Liver (tissue), 10 donors: ENCODE measurements around the gene NACAD. TPM values are rescaled to one million over a fixed set of nuclear protein-coding genes. Genes with fewer than 3 reads are reported as not detected.

ENCODE experiments used
- DNase-seq: peaks from one replicate; pipeline ENCODE4 v3.0.0-alpha.2; 2017; ENCODE audit warnings: low spot score
- H3K27ac ChIP-seq, 2 donors: one replicate each; pipeline ENCODE4 v1.7.0; 2013; ENCODE audit warnings: inconsistent platforms in 2 of 2, low read length in 2 of 2, control low read depth in 1 of 2, low read depth in 1 of 2, mild to moderate bottlenecking in 1 of 2
- H3K27me3 ChIP-seq, 4 donors: one replicate each; pipeline versions ENCODE4 v1.6.1 to v1.7.0; 2013; ENCODE audit warnings: low read length in 3 of 4, inconsistent platforms in 1 of 4, mild to moderate bottlenecking in 1 of 4, moderate library complexity in 1 of 4; ENCODE audit not compliant: control insufficient read depth in 4 of 4, insufficient read depth in 4 of 4
- H3K36me3 ChIP-seq, 4 donors: one replicate each; pipeline versions ENCODE4 v1.6.1 to v1.7.0; 2013; ENCODE audit warnings: low read length in 3 of 4, mild to moderate bottlenecking in 3 of 4, low read depth in 1 of 4, moderate library complexity in 1 of 4; ENCODE audit not compliant: control insufficient read depth in 4 of 4, insufficient read depth in 3 of 4
- H3K4me1 ChIP-seq, 4 donors: one replicate each; pipeline versions ENCODE4 v1.6.1 to v1.7.0; 2013; ENCODE audit warnings: low read length in 3 of 4, mild to moderate bottlenecking in 3 of 4, moderate library complexity in 1 of 4; ENCODE audit not compliant: control insufficient read depth in 4 of 4, insufficient read depth in 4 of 4
- H3K4me3 ChIP-seq, 3 donors: one replicate each; pipeline versions ENCODE4 v1.6.1 to v1.7.0; 2013; ENCODE audit warnings: low read length in 3 of 3, control low read depth in 1 of 3, low read depth in 1 of 3, mild to moderate bottlenecking in 1 of 3
- H3K9ac ChIP-seq, 2 donors: one replicate each; pipeline ENCODE4 v1.7.0; 2013; ENCODE audit warnings: low read length in 2 of 2, mild to moderate bottlenecking in 2 of 2, moderate library complexity in 2 of 2, control low read depth in 1 of 2, low read depth in 1 of 2
- H3K9me3 ChIP-seq, 4 donors: one replicate each; pipeline versions ENCODE4 v1.6.1 to v1.7.0; 2013; ENCODE audit warnings: low read length in 3 of 4; ENCODE audit not compliant: control insufficient read depth in 4 of 4
- FOXA1 ChIP-seq: IDR thresholded peaks from 2 replicates; pipeline ENCODE4 v1.6.1; 2016; ENCODE audit warnings: antibody characterized with exemption
- GABPA ChIP-seq, 2 donors: IDR thresholded peaks in 1 of 2; conservative IDR thresholded peaks in 1 of 2; 2 replicates each; pipeline ENCODE4 v1.6.1; 2016; ENCODE audit warnings: antibody characterized with exemption in 2 of 2, mild to moderate bottlenecking in 1 of 2, moderate library complexity in 1 of 2
- NR2F2 ChIP-seq: IDR thresholded peaks from 2 replicates; pipeline ENCODE4 v1.6.1; 2016; ENCODE audit warnings: antibody characterized with exemption
- RAD21 ChIP-seq, 2 donors: IDR thresholded peaks; 2 replicates each; pipeline ENCODE4 v1.6.1; 2016; ENCODE audit warnings: antibody characterized with exemption in 2 of 2, mild to moderate bottlenecking in 2 of 2
- SP1 ChIP-seq: IDR thresholded peaks from 2 replicates; pipeline ENCODE4 v1.6.1; 2018; ENCODE audit warnings: antibody characterized with exemption, mild to moderate bottlenecking
- TAF1 ChIP-seq: conservative IDR thresholded peaks from 2 replicates; pipeline ENCODE4 v1.6.1; 2016; ENCODE audit warnings: antibody characterized with exemption, mild to moderate bottlenecking
- YY1 ChIP-seq: IDR thresholded peaks from 2 replicates; pipeline ENCODE4 v1.6.1; 2016; ENCODE audit warnings: antibody characterized with exemption, mild to moderate bottlenecking
- WGBS: extraction: QIAGEN DNeasy Blood & Tissue Kit; methylation state at CpG from one replicate; pipeline ENCODE4 v1.1.7; 2013; 5-methylcytosine and 5-hydroxymethylcytosine counted together
- polyA plus RNA-seq, 2 donors: library from polyadenylated mRNA; stranded (reverse) in 1 of 2; unstranded in 1 of 2; fragments of 200-250 nt in 1 of 2; fragments of >200 nt in 1 of 2; fragmentation: Nextera tagmentation in 1 of 2; extraction: Ambion mirVana in 1 of 2; gene quantifications; one replicate each; pipeline versions ENCODE4 v1.2.1 to v1.2.3, GENCODE V29; 2013 to 2015
- small RNA-seq: library from RNA; depleted of rRNA; stranded (forward); fragments of <200 nt; gene quantifications from one replicate; pipeline ENCODE3, GENCODE V24; 2014
- total RNA-seq, 2 donors: library from RNA; depleted of rRNA; stranded (reverse); fragments of >200 nt; gene quantifications; one replicate each; pipeline ENCODE4 v1.2.3, GENCODE V29; 2014
- TF ChIP-seq, protein P1 (sequence below): fragments of 150-350 bp; IDR thresholded peaks from 2 replicates; pipeline ENCODE4 v1.5.1; 2017; ENCODE audit warnings: improper control_type of control experiment, low read depth, low read length; ENCODE audit not compliant: missing input control
- TF ChIP-seq, protein P2 (sequence below): IDR thresholded peaks from 2 replicates; pipeline ENCODE4 v1.6.1; 2016; ENCODE audit warnings: antibody characterized with exemption
- donor health status: healthy.
- donor health status: healthy.
- donor health status: healthy.
- donor health status: healthy.
- donor health status: healthy.

The NACAD gene
- total and polyA plus RNA-seq, 4 donors, result 0.03 to 0.14 (median 0.09) TPM

DNA sequence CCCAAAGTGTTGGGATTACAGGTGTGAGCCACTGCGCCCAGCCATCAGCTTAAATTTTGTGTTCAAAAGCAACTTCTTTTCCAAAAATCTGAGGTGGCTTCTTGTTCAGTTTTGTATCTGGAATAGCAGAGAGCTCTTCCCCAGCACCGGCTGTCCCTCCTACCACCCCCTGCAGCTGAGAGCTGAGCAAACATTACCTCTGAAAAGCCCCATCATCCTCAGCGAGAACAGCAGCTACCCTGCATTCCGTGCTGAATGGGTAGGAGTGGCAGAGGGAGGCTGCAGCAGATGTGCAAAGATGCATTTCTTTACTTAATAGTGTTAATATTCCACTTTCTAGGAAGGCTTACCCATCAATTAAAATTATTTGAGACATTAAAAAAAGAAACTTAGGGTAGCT lies 56.9 kb downstream of the NACAD start:
- WGBS, result 77% methylated on average over 4 of the region's 4 CpGs
- no peak overlapping the region for H3K9ac ChIP-seq
- no peak for DNase-seq
- no peaks in the 10 kb centered on the region for H3K9me3 ChIP-seq
- TF ChIP-seq SP1 (no peak), RAD21 (IDR thresholded peaks at IDR 0.05) (no peak), FOXA1 (no peak), TAF1 (no peak), NR2F2 (no peak), YY1 (no peak), GABPA (IDR thresholded peaks at IDR 0.05 in 1 of 2, conservative IDR thresholded peaks at IDR 0.05 in 1 of 2) (no peak)
- TF ChIP-seq, protein P1, sequence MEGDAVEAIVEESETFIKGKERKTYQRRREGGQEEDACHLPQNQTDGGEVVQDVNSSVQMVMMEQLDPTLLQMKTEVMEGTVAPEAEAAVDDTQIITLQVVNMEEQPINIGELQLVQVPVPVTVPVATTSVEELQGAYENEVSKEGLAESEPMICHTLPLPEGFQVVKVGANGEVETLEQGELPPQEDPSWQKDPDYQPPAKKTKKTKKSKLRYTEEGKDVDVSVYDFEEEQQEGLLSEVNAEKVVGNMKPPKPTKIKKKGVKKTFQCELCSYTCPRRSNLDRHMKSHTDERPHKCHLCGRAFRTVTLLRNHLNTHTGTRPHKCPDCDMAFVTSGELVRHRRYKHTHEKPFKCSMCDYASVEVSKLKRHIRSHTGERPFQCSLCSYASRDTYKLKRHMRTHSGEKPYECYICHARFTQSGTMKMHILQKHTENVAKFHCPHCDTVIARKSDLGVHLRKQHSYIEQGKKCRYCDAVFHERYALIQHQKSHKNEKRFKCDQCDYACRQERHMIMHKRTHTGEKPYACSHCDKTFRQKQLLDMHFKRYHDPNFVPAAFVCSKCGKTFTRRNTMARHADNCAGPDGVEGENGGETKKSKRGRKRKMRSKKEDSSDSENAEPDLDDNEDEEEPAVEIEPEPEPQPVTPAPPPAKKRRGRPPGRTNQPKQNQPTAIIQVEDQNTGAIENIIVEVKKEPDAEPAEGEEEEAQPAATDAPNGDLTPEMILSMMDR, result no peak
- TF ChIP-seq, protein P2, sequence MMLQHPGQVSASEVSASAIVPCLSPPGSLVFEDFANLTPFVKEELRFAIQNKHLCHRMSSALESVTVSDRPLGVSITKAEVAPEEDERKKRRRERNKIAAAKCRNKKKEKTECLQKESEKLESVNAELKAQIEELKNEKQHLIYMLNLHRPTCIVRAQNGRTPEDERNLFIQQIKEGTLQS, result no peak
- no peak overlapping the region for H3K27ac ChIP-seq
- H3K27me3 ChIP-seq, result no peaks in the 10 kb centered on the region
- peaks cover 9 to 24% (median 18%) of the 10 kb centered on the region in 4 donors for H3K4me1 ChIP-seq
- peaks cover 0 to 10% (median 0%) of the 10 kb centered on the region in 4 donors for H3K36me3 ChIP-seq
- no peak overlapping the region for H3K4me3 ChIP-seq

Small RNAs within 50 kb of the gene (small RNA-seq; reads per million reads assigned to genes)
- 3.7 reads per million, percentile 91 among the genes with 10 or more reads in this experiment for gene SNORA5A
- gene SNORA5B, result not detected
- gene SNORA5C, result 12.3 reads per million, percentile 95 among the genes with 10 or more reads in this experiment

Other genes starting within 250 kb of the NACAD start
- 100 to 1,000 TPM in 1 of 2 donors, 10 to 100 TPM in 1; 85.2 to 182 TPM for gene H2AZ2, start 240.9 kb downstream of the NACAD start, total RNA-seq
- 10 to 100 TPM; 51.3 to 53.9 TPM for gene H2AZ2, start 240.9 kb downstream of the NACAD start, polyA plus RNA-seq
- 10 to 100 TPM in 1 of 2 donors, 1 to 10 TPM in 1; 9.6 to 11.4 TPM for gene PURB, start 203.4 kb downstream of the NACAD start, total RNA-seq
- gene PURB, start 203.4 kb downstream of the NACAD start, polyA plus RNA-seq, result 1 to 10 TPM in 1 of 2 donors, under 1 TPM in 1; 0.92 to 2.1 TPM
- 1 to 10 TPM; 3.1 to 3.9 TPM for gene MYO1G, start 110.0 kb downstream of the NACAD start, total RNA-seq
- 1 to 10 TPM in 1 of 2 donors, under 1 TPM in 1; 0.56 to 1.1 TPM for gene MYO1G, start 110.0 kb downstream of the NACAD start, polyA plus RNA-seq
- gene CCM2, start 88.8 kb downstream of the NACAD start, total RNA-seq, result 10 to 100 TPM; 26.3 to 48.4 TPM
- gene CCM2, start 88.8 kb downstream of the NACAD start, polyA plus RNA-seq, result 10 to 100 TPM; 46.6 to 65.0 TPM
- gene TBRG4, start 22.7 kb upstream of the NACAD start, total RNA-seq, result 10 to 100 TPM; 30.3 to 47.6 TPM
- 10 to 100 TPM; 35.6 to 40.9 TPM for gene TBRG4, start 22.7 kb upstream of the NACAD start, polyA plus RNA-seq
- gene RAMP3, start 68.8 kb upstream of the NACAD start, total RNA-seq, result 10 to 100 TPM in 1 of 2 donors, 1 to 10 TPM in 1; 2.3 to 30.0 TPM
- gene RAMP3, start 68.8 kb upstream of the NACAD start, polyA plus RNA-seq, result 10 to 100 TPM; 17.0 to 27.5 TPM